H1 (cell line): Measurements from ENCODE around the gene PATJ. TPM values are rescaled to one million over a fixed set of nuclear protein-coding genes. Genes with fewer than 3 reads are reported as not detected.

Source experiments
- CTCF ChIA-PET: fragments of 300-600 bp; sonication (Branson Sonifier 250); formaldehyde crosslinking; loops from one replicate; lab custom pipeline; 2021; ENCODE audit not compliant: partially characterized antibody; lab: Charles Lee
- POLR2A ChIA-PET: fragments of 300-600 bp; sonication (Branson Sonifier 250); formaldehyde crosslinking; loops from one replicate; lab custom pipeline; 2021; ENCODE audit warnings: inconsistent platforms; ENCODE audit not compliant: partially characterized antibody; lab: Charles Lee
- DNase-seq, 2 experiments: peaks; one replicate each; pipeline versions ENCODE4 v3.0.0 to v3.0.0-alpha.2; 2010 to 2022; ENCODE audit warnings: low spot score in 2 of 2, low read depth in 1 of 2, mixed read lengths in 1 of 2
- FAIRE-seq: peaks from 2 replicates; lab custom pipeline; 2011; peaks lifted over from hg19 to GRCh38; lab: Jason Lieb, UNC
- H2AFZ ChIP-seq: 2 replicates; pipeline ENCODE4 v1.8.1; 2012; ENCODE audit warnings: low read length, inconsistent platforms
- H2AK5ac ChIP-seq: 2 replicates; pipeline ENCODE4 v1.6.1; 2013; ENCODE audit warnings: low read depth, low read length
- H2BK120ac ChIP-seq: replicated peaks from 2 replicates; pipeline ENCODE3; 2013; ENCODE audit warnings: low read depth, low read length, inconsistent platforms
- H2BK12ac ChIP-seq: 2 replicates; pipeline ENCODE4 v1.6.1; 2013; ENCODE audit warnings: low read depth, low read length
- H2BK15ac ChIP-seq: 2 replicates; pipeline ENCODE4 v1.6.1; 2013; ENCODE audit warnings: low read length
- H2BK20ac ChIP-seq: 2 replicates; pipeline ENCODE4 v1.6.1; 2013; ENCODE audit warnings: low read length
- H2BK5ac ChIP-seq: 2 replicates; pipeline ENCODE4 v1.6.1; 2013; ENCODE audit warnings: low read depth, low read length
- H3K14ac ChIP-seq: 2 replicates; pipeline ENCODE4 v1.6.1; 2013; ENCODE audit warnings: inconsistent platforms; ENCODE audit not compliant: insufficient read length
- H3K18ac ChIP-seq: 2 replicates; pipeline ENCODE4 v1.6.1; 2013; ENCODE audit warnings: low read length; ENCODE audit errors: extremely low read depth
- H3K23ac ChIP-seq: 2 replicates; pipeline ENCODE4 v1.6.1; 2013; ENCODE audit warnings: inconsistent platforms; ENCODE audit not compliant: insufficient read length
- H3K23me2 ChIP-seq: 2 replicates; pipeline ENCODE4 v1.6.1; 2013; ENCODE audit warnings: low read depth, low read length
- H3K27ac ChIP-seq: 2 replicates; pipeline ENCODE4 v1.6.1; 2011; ENCODE audit warnings: low read depth, low read length, inconsistent platforms
- H3K27me3 ChIP-seq, 4 experiments: replicated peaks in 1 of 4; 1 replicate in 1 of 4; 2 replicates in 3 of 4; pipeline versions ENCODE4 v1.6.1 to v1.8.1; 2011 to 2013; ENCODE audit warnings: low read length in 3 of 4, mild to moderate bottlenecking in 3 of 4, inconsistent platforms in 2 of 4, mixed read lengths in 2 of 4, moderate library complexity in 1 of 4; ENCODE audit not compliant: control insufficient read depth in 3 of 4, insufficient read depth in 3 of 4; ENCODE audit errors: extremely low read depth in 1 of 4
- H3K36me3 ChIP-seq, 4 experiments: 2 replicates each; pipeline versions ENCODE4 v1.6.1 to v1.8.1; 2011 to 2013; ENCODE audit warnings: mild to moderate bottlenecking in 4 of 4, low read length in 3 of 4, moderate library complexity in 2 of 4, control low read depth in 1 of 4, inconsistent platforms in 1 of 4; ENCODE audit not compliant: insufficient read depth in 4 of 4, control insufficient read depth in 2 of 4
- H3K4ac ChIP-seq: replicated peaks from 2 replicates; pipeline ENCODE3; 2013; ENCODE audit warnings: low read length, low read depth, mixed read lengths, inconsistent platforms; ENCODE audit not compliant: insufficient read length
- H3K4me1 ChIP-seq, 4 experiments: replicated peaks in 1 of 4; 1 replicate in 1 of 4; 2 replicates in 3 of 4; pipeline versions ENCODE4 v1.6.1 to v1.8.1; 2011 to 2013; ENCODE audit warnings: low read length in 3 of 4, inconsistent platforms in 2 of 4, mixed read lengths in 1 of 4; ENCODE audit not compliant: insufficient read depth in 4 of 4, control insufficient read depth in 3 of 4
- H3K4me2 ChIP-seq, 2 experiments: 2 replicates each; pipeline versions ENCODE4 v1.6.1 to v1.8.1; 2011 to 2013; ENCODE audit warnings: low read depth in 2 of 2, low read length in 2 of 2, control low read depth in 1 of 2, inconsistent platforms in 1 of 2, mild to moderate bottlenecking in 1 of 2; ENCODE audit not compliant: insufficient read depth in 1 of 2
- H3K4me3 ChIP-seq, 4 experiments: fragments of 200-600, 300-600 bp in 1 of 4; sonication (generic), shearing (Covaris generic), sonication (Bioruptor Twin) in 1 of 4; 2 replicates each; pipeline versions ENCODE4 v1.5.1 to v1.8.1; 2011 to 2016; ENCODE audit warnings: low read length in 4 of 4, low read depth in 3 of 4, control low read depth in 2 of 4, inconsistent platforms in 2 of 4, mild to moderate bottlenecking in 2 of 4, mixed read lengths in 1 of 4, moderate library complexity in 1 of 4; ENCODE audit not compliant: insufficient read depth in 2 of 4; ENCODE audit errors: extremely low read depth in 1 of 4
- H3K56ac ChIP-seq: replicated peaks from 2 replicates; pipeline ENCODE3; 2013; ENCODE audit warnings: low read depth, mild to moderate bottlenecking, mixed read lengths, low read length, inconsistent platforms; ENCODE audit not compliant: insufficient read length
- H3K79me1 ChIP-seq: 2 replicates; pipeline ENCODE4 v1.6.1; 2013; ENCODE audit warnings: low read depth, low read length, control low read depth
- H3K79me2 ChIP-seq, 2 experiments: 2 replicates each; pipeline versions ENCODE4 v1.6.1 to v1.8.1; 2012 to 2013; ENCODE audit warnings: low read length in 2 of 2, mild to moderate bottlenecking in 2 of 2, inconsistent platforms in 1 of 2; ENCODE audit not compliant: insufficient read depth in 2 of 2, control insufficient read depth in 1 of 2
- H3K9ac ChIP-seq, 4 experiments: replicated peaks in 1 of 4; 1 replicate in 1 of 4; 2 replicates in 3 of 4; pipeline versions ENCODE4 v1.6.1 to v1.8.1; 2011 to 2013; ENCODE audit warnings: low read depth in 3 of 4, low read length in 3 of 4, control low read depth in 2 of 4, mild to moderate bottlenecking in 2 of 4, moderate library complexity in 2 of 4, inconsistent platforms in 1 of 4; ENCODE audit errors: extremely low read depth in 1 of 4
- H3K9me3 ChIP-seq, 2 experiments: 2 replicates each; pipeline versions ENCODE4 v1.6.1 to v1.8.1; 2012 to 2013; ENCODE audit warnings: mild to moderate bottlenecking in 2 of 2, moderate library complexity in 2 of 2, control low read depth in 1 of 2, inconsistent platforms in 1 of 2, low read depth in 1 of 2, low read length in 1 of 2, mixed read lengths in 1 of 2; ENCODE audit not compliant: insufficient read depth in 2 of 2
- H4K20me1 ChIP-seq, 2 experiments: replicated peaks in 1 of 2; 2 replicates each; pipeline versions ENCODE3 to v1.8.1; 2011 to 2013; ENCODE audit warnings: inconsistent platforms in 2 of 2, low read length in 2 of 2, mild to moderate bottlenecking in 1 of 2; ENCODE audit not compliant: insufficient read depth in 2 of 2, control insufficient read depth in 1 of 2
- H4K5ac ChIP-seq: 2 replicates; pipeline ENCODE4 v1.6.1; 2013; ENCODE audit warnings: low read length, low read depth, mixed read lengths, inconsistent platforms; ENCODE audit not compliant: insufficient read length
- H4K8ac ChIP-seq: 2 replicates; pipeline ENCODE4 v1.8.0; 2013; ENCODE audit warnings: mild to moderate bottlenecking, moderate library complexity, low read length, inconsistent platforms; ENCODE audit not compliant: insufficient read depth; ENCODE audit errors: extremely low read depth
- H4K91ac ChIP-seq: replicated peaks from 2 replicates; pipeline ENCODE3; 2013; ENCODE audit warnings: low read length, mixed read lengths, inconsistent platforms; ENCODE audit not compliant: insufficient read length
- CTBP2 ChIP-seq: IDR thresholded peaks from 2 replicates; pipeline ENCODE4 v1.7.0; 2011; ENCODE audit warnings: borderline replicate concordance, mild to moderate bottlenecking, moderate library complexity, mixed read lengths, low read length; ENCODE audit not compliant: insufficient read depth, insufficient read length
- EGR1 ChIP-seq: IDR thresholded peaks from 2 replicates; pipeline ENCODE4 v1.6.1; 2011; ENCODE audit warnings: low read depth, low read length, borderline replicate concordance
- FOSL1 ChIP-seq: IDR thresholded peaks from 2 replicates; pipeline ENCODE4 v1.6.1; 2011; ENCODE audit warnings: mild to moderate bottlenecking, low read depth, low read length, moderate library complexity; ENCODE audit not compliant: insufficient read depth
- GTF2F1 ChIP-seq: IDR thresholded peaks from 2 replicates; pipeline ENCODE4 v1.6.1; 2012; ENCODE audit warnings: low read depth, low read length, improper control_type of control experiment, borderline replicate concordance
- MAFK ChIP-seq: IDR thresholded peaks from 2 replicates; pipeline ENCODE4 v1.6.1; 2012; ENCODE audit warnings: low read depth, mild to moderate bottlenecking, improper control_type of control experiment, low read length
- NRF1 ChIP-seq: IDR thresholded peaks from 2 replicates; pipeline ENCODE4 v1.6.1; 2011; ENCODE audit warnings: mild to moderate bottlenecking, low read depth, low read length, improper control_type of control experiment
- RXRA ChIP-seq: IDR thresholded peaks from 2 replicates; pipeline ENCODE4 v1.6.1; 2011; ENCODE audit warnings: low read depth, mild to moderate bottlenecking, low read length, moderate library complexity; ENCODE audit not compliant: insufficient read depth
- SAP30 ChIP-seq: fragments of 300-600 bp; sonication (generic); IDR thresholded peaks from 2 replicates; pipeline ENCODE4 v1.7.1; 2012; ENCODE audit warnings: low read length, moderate library complexity, mild to moderate bottlenecking, inconsistent platforms; ENCODE audit not compliant: insufficient read depth, insufficient replicate concordance
- SP2 ChIP-seq: IDR thresholded peaks from 2 replicates; pipeline ENCODE4 v1.6.1; 2012; ENCODE audit warnings: mild to moderate bottlenecking, low read length, inconsistent platforms
- YY1 ChIP-seq: IDR thresholded peaks from 2 replicates; pipeline ENCODE4 v1.6.1; 2011; ENCODE audit warnings: low read depth, mild to moderate bottlenecking, low read length
- ZNF274 ChIP-seq: IDR thresholded peaks from 2 replicates; pipeline ENCODE4 v1.7.0; 2012; ENCODE audit warnings: low read length, borderline replicate concordance; ENCODE audit errors: extremely low read depth
- WGBS, 2 experiments: shearing (Covaris generic) in 1 of 2; methylation state at CpG; one replicate each; pipeline versions ENCODE4 v1.1.6 to v1.1.7; 2013 to 2015; ENCODE audit warnings: low lambda C conversion rate in 2 of 2, mixed read lengths in 2 of 2, inconsistent platforms in 1 of 2, low coverage in 1 of 2, missing lambda C conversion rate in 1 of 2; ENCODE audit not compliant: insufficient replicate concordance in 2 of 2, insufficient coverage in 1 of 2, insufficient read length in 1 of 2; ENCODE audit errors: extremely low coverage in 1 of 2, missing lambda C conversion rate in 1 of 2; 5-methylcytosine and 5-hydroxymethylcytosine counted together
- polyA plus RNA-seq, 7 experiments: library from polyadenylated mRNA; depleted of rRNA in 3 of 7; stranded (reverse) in 5 of 7; unstranded in 2 of 7; fragments of >200 nt in 5 of 7; fragments of 200-250 nt in 2 of 7; gene quantifications; 1 replicate in 5 of 7; 2 replicates in 1 of 7; 4 replicates in 1 of 7; pipeline versions ENCODE4 v1.2.1 to v1.2.3, GENCODE V29; 2011 to 2013; ENCODE audit warnings: missing spikeins in 2 of 7, mixed read lengths in 2 of 7
- total RNA-seq: library from RNA; stranded (reverse); fragmentation: NEBNext Ultra II Directional; extraction: Animal tissue kit (Norgen Biotek cat#: 25700); gene quantifications from 2 replicates; pipeline ENCODE4 v1.2.1, GENCODE V29; 2021
- TF ChIP-seq, protein P1 (sequence below): IDR thresholded peaks from 2 replicates; pipeline ENCODE4 v1.6.1; 2012; ENCODE audit warnings: inconsistent platforms

PATJ gene
- total and polyA plus RNA-seq, 2 of the 8 experiments (the other 6 are each of a cell fraction or from before 2014, with no cell fraction given): 8.2 to 55.6 TPM

- Histone ChIP-seq H2AK5ac (no peak overlapping the region), H3K4me3 (no peak overlapping the region), H3K23ac (no peak overlapping the region), H3K27ac (no peak overlapping the region), H4K5ac (no peak overlapping the region), H3K18ac (no peak overlapping the region), H2BK120ac (no peak overlapping the region), H3K27me3 (no peaks in the 10 kb centered on the region), H3K9me3 (no peaks in the 10 kb centered on the region), H4K91ac (no peak overlapping the region), H3K23me2 (no peaks in the 10 kb centered on the region), H2BK5ac (no peak overlapping the region), H3K56ac (no peak overlapping the region), H3K4me2 (no peak overlapping the region), H3K14ac (no peak overlapping the region), H3K79me2 (no peaks in the 10 kb centered on the region), H4K20me1 (no peaks in the 10 kb centered on the region), H3K36me3 (peaks cover 0 to 7% (median 3%) of the 10 kb centered on the region in 4 experiments; a peak in 2 of 8 replicates), H3K4me1 (no peaks in the 10 kb centered on the region), H2BK12ac (no peak overlapping the region), H2BK15ac (no peak overlapping the region), H3K79me1 (no peaks in the 10 kb centered on the region), H4K8ac (no peak overlapping the region), H3K9ac (no peak overlapping the region), H2BK20ac (no peak overlapping the region), H3K4ac (no peak overlapping the region), H2AFZ (no peak overlapping the region)
- ChIA-PET CTCF (interaction anchor here (0.6 to 1.1 kb wide), 4 partner anchors 13 to 1525 kb away, joined by 3 to 4 read pairs (median 4); no protein-coding TSS in a partner anchor), POLR2A (no interaction called here)
- WGBS, 2 experiments: 95% methylated on average over 1 of the region's 1 CpG; no CpG with 5 or more reads in 1 of the 2 experiments
- FAIRE-seq: no peak
- DNase-seq: no peak
- TF ChIP-seq NRF1 (no peak), RXRA (no peak), GTF2F1 (no peak), EGR1 (no peak), CTBP2 (no peak), MAFK (no peak), ZNF274 (no peak), YY1 (no peak), SAP30 (no peak), FOSL1 (no peak), SP2 (no peak)
- TF ChIP-seq, protein P1, sequence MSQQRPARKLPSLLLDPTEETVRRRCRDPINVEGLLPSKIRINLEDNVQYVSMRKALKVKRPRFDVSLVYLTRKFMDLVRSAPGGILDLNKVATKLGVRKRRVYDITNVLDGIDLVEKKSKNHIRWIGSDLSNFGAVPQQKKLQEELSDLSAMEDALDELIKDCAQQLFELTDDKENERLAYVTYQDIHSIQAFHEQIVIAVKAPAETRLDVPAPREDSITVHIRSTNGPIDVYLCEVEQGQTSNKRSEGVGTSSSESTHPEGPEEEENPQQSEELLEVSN: no peak
These were observed 335.5 kb downstream of the PATJ start for GRCh38 chr1:62077821-62078220.
